HepG2 (cell line): Measurements from ENCODE around the gene RNU6-8. TPM values are rescaled to one million over a fixed set of nuclear protein-coding genes. Genes with fewer than 3 reads are reported as not detected.

Source experiments
- MBNL3 ChIP-seq: fragments of 250-450 bp; sonication (Bioruptor Pico); conservative IDR thresholded peaks from 2 replicates; pipeline ENCODE4 v1.8.0; 2022; ENCODE audit warnings: mild to moderate bottlenecking, inconsistent platforms
- RBM22 ChIP-seq: fragments of 200-400 bp; formaldehyde crosslinking; optimal IDR thresholded peaks from 2 replicates; pipeline ENCODE3; 2017; ENCODE audit warnings: mild to moderate bottlenecking, low read length, moderate library complexity
- SOX5 ChIP-seq: IDR thresholded peaks from 2 replicates; pipeline ENCODE4 v1.6.1; 2016; ENCODE audit warnings: borderline replicate concordance
- TCF7 ChIP-seq: sonication (generic); IDR thresholded peaks from 2 replicates; pipeline ENCODE4 v1.6.1; 2016; ENCODE audit warnings: antibody characterized with exemption, low read depth
- ZFP82 ChIP-seq: sonication (generic); formaldehyde crosslinking; IDR thresholded peaks from 2 replicates; pipeline ENCODE4 v1.5.1; 2020; ENCODE audit warnings: mild to moderate bottlenecking, missing genetic modification reagents, borderline replicate concordance
- ZNF672 ChIP-seq: sonication (generic); formaldehyde crosslinking; IDR thresholded peaks from 2 replicates; pipeline ENCODE4 v1.8.1; 2022; ENCODE audit warnings: missing genetic modification reagents
- polyA plus RNA-seq, 8 experiments: library from polyadenylated mRNA; depleted of rRNA in 3 of 8; stranded (reverse) in 7 of 8; unstranded in 1 of 8; fragments of >200 nt; fragmentation: Illumina TruSeq in 4 of 8; extraction: Trizol in 4 of 8; gene quantifications; 2 replicates each; pipeline versions ENCODE4 v1.2.1 to v1.2.3, GENCODE V29; 2011 to 2016; ENCODE audit warnings: low read depth in 4 of 8, missing spikeins in 1 of 8, mixed read lengths in 1 of 8; ENCODE audit not compliant: insufficient read depth in 1 of 8
- total RNA-seq, 5 experiments: library from RNA; depleted of rRNA; stranded (reverse); fragments of >200 nt; fragmentation: Illumina TruSeq; extraction: Trizol; gene quantifications; 2 replicates each; pipeline ENCODE4 v1.2.3, GENCODE V29; 2016; ENCODE audit warnings: low read depth in 1 of 5
- TF ChIP-seq, protein P1 (sequence below), 2 experiments: sonication (generic) in 1 of 2; formaldehyde crosslinking in 1 of 2; IDR thresholded peaks; 2 replicates each; pipeline versions ENCODE4 v1.6.1 to v1.9.0; 2014 to 2022; ENCODE audit warnings: antibody characterized with exemption in 1 of 2, borderline replicate concordance in 1 of 2, inconsistent platforms in 1 of 2, low read depth in 1 of 2, missing genetic modification reagents in 1 of 2
- TF ChIP-seq, protein P2 (sequence below): IDR thresholded peaks from 2 replicates; pipeline ENCODE4 v1.6.1; 2012; ENCODE audit warnings: low read depth, low read length, improper control_type of control experiment
- TF ChIP-seq, protein P3 (sequence below): sonication (generic); formaldehyde crosslinking; IDR thresholded peaks from 2 replicates; pipeline ENCODE4 v1.5.0; 2020; ENCODE audit warnings: mild to moderate bottlenecking, missing genetic modification reagents, borderline replicate concordance
- TF ChIP-seq, protein P4 (sequence below): sonication (generic); formaldehyde crosslinking; IDR thresholded peaks from 2 replicates; pipeline ENCODE4 v1.5.1; 2020; ENCODE audit warnings: mild to moderate bottlenecking, missing genetic modification reagents, moderate library complexity

Gene RNU6-8
- total and polyA plus RNA-seq, 2 of the 13 experiments (the other 11 are each of a cell fraction or from before 2014, with no cell fraction given) = under 0.01 TPM; not detected in 1

DNA sequence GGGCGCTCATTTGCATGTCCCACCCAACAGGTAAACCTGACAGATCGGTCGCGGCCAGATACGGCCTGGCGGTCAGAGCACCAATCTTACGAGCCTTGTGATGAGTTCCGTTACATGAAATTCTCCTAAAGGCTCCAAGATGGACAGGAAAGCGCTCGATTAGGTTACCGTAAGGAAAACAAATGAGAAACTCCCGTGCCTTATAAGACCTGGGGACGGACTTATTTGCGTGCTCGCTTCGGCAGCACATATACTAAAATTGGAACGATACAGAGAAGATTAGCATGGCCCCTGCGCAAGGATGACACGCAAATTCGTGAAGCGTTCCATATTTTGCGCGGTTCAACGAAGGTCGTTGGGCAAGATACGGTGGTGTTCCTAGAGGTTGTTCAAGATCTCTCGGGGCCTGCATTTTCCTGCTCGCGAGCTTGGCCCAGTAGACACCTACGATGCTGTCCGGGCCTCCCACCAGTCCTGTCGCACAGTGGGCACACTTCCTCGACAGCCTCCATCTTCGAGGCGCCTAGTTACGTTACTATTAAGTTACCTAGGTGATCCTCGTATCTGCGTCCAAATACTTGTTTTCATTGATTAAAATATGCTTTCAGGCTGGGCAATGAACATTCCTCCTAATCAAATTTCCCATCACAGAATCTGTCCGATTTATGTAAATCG lies 1.1 kb downstream of the RNU6-8 start, which contains the start of gene RNU6-7 (continued):
- TF ChIP-seq, protein P1, sequence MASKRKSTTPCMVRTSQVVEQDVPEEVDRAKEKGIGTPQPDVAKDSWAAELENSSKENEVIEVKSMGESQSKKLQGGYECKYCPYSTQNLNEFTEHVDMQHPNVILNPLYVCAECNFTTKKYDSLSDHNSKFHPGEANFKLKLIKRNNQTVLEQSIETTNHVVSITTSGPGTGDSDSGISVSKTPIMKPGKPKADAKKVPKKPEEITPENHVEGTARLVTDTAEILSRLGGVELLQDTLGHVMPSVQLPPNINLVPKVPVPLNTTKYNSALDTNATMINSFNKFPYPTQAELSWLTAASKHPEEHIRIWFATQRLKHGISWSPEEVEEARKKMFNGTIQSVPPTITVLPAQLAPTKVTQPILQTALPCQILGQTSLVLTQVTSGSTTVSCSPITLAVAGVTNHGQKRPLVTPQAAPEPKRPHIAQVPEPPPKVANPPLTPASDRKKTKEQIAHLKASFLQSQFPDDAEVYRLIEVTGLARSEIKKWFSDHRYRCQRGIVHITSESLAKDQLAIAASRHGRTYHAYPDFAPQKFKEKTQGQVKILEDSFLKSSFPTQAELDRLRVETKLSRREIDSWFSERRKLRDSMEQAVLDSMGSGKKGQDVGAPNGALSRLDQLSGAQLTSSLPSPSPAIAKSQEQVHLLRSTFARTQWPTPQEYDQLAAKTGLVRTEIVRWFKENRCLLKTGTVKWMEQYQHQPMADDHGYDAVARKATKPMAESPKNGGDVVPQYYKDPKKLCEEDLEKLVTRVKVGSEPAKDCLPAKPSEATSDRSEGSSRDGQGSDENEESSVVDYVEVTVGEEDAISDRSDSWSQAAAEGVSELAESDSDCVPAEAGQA (IDR thresholded peaks at IDR 0.05; ENCODE audit: low read depth) = peak; percentile 75
- TF ChIP-seq, protein P1 (CRISPR knock-in tag; IDR thresholded peaks at IDR 0.05; ENCODE audit: borderline replicate concordance) = no peak
- no peak for TF ChIP-seq TCF7
- no peak for TF ChIP-seq RBM22
- TF ChIP-seq ZFP82 (CRISPR knock-in tag) = no peak
- TF ChIP-seq ZNF672 (CRISPR knock-in tag) = no peak; the same call in 1 of the 2 replicates
- TF ChIP-seq, protein P2, sequence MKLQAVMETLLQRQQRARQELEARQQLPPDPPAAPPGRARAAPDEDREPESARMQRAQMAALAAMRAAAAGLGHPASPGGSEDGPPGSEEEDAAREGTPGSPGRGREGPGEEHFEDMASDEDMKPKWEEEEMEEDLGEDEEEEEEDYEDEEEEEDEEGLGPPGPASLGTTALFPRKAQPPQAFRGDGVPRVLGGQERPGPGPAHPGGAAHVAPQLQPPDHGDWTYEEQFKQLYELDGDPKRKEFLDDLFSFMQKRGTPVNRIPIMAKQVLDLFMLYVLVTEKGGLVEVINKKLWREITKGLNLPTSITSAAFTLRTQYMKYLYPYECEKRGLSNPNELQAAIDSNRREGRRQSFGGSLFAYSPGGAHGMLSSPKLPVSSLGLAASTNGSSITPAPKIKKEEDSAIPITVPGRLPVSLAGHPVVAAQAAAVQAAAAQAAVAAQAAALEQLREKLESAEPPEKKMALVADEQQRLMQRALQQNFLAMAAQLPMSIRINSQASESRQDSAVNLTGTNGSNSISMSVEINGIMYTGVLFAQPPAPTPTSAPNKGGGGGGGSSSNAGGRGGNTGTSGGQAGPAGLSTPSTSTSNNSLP = 0 out of 2 replicates have a peak, but pooled peaks have one; percentile 22
- TF ChIP-seq, protein P3, sequence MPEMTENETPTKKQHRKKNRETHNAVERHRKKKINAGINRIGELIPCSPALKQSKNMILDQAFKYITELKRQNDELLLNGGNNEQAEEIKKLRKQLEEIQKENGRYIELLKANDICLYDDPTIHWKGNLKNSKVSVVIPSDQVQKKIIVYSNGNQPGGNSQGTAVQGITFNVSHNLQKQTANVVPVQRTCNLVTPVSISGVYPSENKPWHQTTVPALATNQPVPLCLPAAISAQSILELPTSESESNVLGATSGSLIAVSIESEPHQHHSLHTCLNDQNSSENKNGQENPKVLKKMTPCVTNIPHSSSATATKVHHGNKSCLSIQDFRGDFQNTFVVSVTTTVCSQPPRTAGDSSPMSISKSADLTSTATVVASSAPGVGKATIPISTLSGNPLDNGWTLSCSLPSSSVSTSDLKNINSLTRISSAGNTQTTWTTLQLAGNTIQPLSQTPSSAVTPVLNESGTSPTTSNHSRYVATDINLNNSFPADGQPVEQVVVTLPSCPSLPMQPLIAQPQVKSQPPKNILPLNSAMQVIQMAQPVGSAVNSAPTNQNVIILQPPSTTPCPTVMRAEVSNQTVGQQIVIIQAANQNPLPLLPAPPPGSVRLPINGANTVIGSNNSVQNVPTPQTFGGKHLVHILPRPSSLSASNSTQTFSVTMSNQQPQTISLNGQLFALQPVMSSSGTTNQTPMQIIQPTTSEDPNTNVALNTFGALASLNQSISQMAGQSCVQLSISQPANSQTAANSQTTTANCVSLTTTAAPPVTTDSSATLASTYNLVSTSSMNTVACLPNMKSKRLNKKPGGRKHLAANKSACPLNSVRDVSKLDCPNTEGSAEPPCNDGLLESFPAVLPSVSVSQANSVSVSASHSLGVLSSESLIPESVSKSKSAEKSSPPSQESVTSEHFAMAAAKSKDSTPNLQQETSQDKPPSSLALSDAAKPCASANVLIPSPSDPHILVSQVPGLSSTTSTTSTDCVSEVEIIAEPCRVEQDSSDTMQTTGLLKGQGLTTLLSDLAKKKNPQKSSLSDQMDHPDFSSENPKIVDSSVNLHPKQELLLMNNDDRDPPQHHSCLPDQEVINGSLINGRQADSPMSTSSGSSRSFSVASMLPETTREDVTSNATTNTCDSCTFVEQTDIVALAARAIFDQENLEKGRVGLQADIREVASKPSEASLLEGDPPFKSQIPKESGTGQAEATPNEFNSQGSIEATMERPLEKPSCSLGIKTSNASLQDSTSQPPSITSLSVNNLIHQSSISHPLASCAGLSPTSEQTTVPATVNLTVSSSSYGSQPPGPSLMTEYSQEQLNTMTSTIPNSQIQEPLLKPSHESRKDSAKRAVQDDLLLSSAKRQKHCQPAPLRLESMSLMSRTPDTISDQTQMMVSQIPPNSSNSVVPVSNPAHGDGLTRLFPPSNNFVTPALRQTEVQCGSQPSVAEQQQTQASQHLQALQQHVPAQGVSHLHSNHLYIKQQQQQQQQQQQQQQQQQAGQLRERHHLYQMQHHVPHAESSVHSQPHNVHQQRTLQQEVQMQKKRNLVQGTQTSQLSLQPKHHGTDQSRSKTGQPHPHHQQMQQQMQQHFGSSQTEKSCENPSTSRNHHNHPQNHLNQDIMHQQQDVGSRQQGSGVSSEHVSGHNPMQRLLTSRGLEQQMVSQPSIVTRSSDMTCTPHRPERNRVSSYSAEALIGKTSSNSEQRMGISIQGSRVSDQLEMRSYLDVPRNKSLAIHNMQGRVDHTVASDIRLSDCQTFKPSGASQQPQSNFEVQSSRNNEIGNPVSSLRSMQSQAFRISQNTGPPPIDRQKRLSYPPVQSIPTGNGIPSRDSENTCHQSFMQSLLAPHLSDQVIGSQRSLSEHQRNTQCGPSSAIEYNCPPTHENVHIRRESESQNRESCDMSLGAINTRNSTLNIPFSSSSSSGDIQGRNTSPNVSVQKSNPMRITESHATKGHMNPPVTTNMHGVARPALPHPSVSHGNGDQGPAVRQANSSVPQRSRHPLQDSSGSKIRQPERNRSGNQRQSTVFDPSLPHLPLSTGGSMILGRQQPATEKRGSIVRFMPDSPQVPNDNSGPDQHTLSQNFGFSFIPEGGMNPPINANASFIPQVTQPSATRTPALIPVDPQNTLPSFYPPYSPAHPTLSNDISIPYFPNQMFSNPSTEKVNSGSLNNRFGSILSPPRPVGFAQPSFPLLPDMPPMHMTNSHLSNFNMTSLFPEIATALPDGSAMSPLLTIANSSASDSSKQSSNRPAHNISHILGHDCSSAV (CRISPR knock-in tag) = peak; percentile 41; the same call in 1 of the 2 replicates
- TF ChIP-seq MBNL3 (CRISPR knock-in tag) = no peak
- TF ChIP-seq, protein P4, sequence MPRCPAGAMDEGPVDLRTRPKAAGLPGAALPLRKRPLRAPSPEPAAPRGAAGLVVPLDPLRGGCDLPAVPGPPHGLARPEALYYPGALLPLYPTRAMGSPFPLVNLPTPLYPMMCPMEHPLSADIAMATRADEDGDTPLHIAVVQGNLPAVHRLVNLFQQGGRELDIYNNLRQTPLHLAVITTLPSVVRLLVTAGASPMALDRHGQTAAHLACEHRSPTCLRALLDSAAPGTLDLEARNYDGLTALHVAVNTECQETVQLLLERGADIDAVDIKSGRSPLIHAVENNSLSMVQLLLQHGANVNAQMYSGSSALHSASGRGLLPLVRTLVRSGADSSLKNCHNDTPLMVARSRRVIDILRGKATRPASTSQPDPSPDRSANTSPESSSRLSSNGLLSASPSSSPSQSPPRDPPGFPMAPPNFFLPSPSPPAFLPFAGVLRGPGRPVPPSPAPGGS (CRISPR knock-in tag) = no peak; the same call in 1 of the 2 replicates
- TF ChIP-seq SOX5 (CRISPR knock-in tag) = no peak
